Suppressor macrophage treated with lipopolysaccharide for 4 hours (primary cell): Measurements from ENCODE around the gene BEGAIN.

Source experiments
- DNase-seq: peaks from one replicate; pipeline ENCODE4 v3.0.0-alpha.2; 2020

The BEGAIN gene

GRCh38 chr14:100615736-100616695 lies 28.8 kb upstream of the BEGAIN start:
- no peak for DNase-seq

DNA sequence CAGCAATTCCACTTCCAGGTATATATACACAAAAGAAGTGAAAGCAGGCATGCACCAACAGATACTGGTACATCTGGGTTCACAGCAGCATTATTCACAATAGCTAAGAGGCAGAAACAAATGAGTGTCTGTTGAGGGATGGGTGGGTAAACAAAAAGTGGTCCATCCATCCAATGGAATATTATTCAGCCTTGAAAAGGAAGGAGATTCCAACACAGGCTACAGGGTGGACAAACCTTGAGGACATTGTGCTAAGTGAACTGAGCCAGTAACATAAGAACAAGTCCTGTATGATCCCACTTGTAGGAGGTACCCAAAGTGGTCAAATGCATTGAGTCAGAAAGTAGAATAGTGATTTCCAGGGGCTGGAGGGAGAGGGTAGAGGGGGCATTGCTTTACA lies 27.6 kb upstream of the BEGAIN start:
- DNase-seq = no peak

DNA sequence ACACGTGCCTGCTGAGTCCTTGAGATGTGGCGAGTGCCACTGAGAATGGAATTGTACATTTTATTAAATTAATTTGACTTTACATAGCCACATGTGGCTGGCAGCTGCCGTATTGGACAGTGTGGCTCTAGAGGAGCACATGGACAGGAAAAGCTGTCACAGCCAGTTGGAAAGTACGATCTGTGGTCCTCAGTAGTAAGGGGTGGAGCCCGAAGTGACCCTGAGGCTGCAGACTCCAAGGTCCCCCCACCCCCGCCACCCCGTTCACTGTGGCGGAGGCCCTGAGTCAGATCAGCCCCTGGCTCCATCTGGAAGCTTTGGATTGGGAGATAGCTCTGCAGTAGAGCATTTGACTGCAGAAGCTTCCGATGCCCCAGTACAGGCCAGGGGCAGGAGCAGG lies 25.8 kb upstream of the BEGAIN start:
- no peak for DNase-seq

DNA sequence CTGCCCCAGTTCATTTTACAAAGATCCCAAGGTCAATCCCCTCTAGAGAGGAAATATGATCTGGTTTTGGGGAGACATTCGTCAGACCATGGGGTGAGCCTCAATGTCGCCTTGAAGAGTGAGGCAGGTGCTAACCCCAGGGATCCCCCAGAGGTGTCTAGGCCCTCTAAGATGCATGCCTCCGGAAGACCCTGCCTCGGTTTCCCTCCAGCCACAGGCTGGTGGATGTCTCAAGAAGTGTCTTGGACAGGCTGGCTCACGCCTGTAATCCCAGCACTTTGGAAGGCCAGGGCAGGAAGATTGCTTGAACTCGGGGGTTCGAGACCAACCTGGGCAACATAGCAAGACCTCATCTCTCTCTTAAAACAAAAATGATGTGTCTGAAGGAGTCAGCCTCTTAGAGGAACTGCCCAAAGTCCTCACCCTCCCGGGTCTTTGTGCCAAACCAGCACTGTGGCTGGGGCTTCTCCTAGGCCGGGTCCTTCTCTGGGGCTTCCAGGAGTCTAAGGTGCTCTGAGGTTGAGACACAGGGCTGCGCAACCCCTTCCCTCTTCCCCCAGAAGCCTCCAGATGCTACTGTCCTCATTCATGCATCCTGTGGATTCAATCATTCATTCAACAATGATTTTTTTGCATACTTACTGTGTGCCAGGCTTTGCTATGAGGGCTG lies 24.7 kb upstream of the BEGAIN start:
- DNase-seq = no peak

DNA sequence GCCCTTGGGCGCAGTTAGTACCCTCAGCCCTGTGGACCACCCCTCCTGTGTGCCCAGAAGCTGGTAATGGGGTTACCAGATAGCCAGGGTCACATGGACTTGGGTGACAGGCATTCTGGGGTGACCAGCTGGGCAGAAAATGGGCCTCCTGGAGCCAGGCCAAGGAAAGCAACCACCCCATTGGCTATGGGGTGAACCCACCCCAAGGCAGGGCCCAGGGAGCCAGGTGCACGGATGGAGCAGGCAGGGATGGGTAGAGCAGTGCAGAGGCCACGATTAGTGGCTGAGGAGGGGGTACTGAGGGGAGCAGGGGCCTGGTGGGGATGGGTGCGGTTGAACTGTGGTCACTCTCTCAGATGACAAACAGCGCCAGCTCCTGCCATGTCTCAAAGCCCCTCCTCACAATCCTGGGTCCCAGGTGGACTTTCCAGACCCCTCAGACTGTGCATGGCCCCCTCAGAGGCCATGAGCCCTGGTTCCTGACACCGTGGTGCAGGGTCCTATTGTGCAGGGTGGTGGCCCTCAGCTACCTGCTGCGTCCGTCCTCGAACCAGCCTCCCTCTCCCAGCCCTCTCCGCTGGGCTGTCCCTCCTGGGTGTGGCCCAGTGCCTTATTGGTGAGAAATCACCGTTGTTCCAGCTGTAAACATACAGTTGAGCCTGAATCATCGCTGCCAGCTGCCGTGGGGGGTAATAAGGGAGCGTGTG lies 23.4 kb upstream of the BEGAIN start:
- DNase-seq = no peak

- no peak for DNase-seq
Observed at GRCh38 chr14:100609941-100610391, 22.7 kb upstream of the BEGAIN start.

DNA sequence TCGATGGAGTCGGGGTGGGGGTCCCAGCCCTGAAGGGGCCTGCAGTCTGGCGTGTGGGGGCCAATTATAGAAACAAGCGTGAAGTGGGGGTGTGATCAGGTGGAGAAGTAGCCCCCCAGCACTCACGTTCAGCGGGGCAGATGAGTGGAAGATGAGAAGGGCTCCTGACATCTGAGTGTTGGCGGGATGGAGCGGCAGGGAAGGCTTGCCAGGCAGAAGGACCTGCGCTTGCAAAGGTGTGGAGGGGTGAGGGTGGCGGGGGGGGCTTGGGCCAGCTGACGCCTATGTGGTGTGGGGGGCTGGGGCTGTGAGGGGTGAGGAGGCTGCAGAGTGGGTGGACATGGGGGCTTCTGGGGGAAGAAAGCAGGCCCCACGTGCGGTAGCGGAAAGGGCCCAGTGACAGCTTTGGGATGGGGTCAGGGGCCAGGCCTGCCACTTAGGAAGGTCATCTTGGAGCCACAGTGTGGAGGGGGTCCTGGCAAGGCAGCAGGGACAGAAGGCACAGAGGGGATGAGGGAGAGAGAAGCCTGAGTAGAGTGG lies 22.2 kb upstream of the BEGAIN start:
- DNase-seq = no peak

DNA sequence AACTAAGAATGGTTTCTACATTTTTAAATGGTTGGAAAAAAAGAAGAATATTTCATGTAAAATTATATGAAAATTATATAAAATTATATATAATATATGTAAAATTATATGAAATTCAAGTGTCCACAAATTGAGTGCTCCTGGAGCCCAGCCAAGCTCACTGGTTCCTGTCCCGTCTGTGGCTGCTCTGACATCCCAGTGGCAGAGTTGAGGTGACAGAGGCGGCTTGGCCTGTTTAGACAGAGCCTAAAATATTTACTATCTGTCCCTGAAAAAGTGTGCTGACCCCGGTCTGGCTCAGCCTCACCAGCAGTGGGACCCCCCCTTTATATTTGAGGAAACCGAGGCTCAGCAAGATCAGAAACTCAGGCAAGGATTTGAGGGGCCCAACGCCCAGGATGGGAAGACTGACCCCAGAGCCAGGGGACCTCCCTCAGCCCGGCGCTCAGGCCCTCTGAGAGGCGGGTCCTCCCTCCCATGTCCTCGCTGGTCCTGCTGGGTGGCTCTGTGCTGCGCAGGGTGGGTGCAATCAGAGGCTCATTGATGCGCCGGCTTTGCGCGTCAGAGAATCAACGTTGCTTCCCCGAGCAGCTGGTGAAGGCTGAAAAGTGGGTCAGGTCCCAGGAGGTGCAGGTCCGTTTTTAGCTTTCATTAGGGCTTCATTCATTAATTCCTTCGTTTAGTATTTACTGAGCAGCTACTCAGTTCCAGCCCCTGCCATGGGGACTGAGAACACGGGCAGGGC lies 21.5 kb upstream of the BEGAIN start:
- no peak for DNase-seq

DNA sequence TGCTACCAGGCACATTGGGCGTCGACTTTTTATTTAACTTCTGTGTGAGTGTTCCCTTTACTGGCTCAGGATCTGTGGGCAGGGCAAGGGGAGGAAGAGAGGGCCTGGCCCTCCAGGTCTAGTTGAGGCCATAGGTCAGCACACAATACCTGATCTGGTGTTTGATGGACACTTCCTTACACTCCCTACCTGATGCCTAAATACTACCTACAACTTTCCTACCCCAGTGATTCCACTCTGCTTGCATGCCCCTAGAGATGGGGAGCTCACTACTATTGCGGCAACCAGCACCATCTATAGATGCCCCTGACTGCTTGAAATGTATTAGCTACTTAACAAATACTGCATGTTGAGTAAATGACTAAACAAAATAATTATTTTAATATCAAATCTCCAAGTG lies 20.8 kb upstream of the BEGAIN start:
- no peak for DNase-seq

- DNase-seq = no peak
Observed at GRCh38 chr14:100607611-100607956, 20.4 kb upstream of the BEGAIN start.

DNA sequence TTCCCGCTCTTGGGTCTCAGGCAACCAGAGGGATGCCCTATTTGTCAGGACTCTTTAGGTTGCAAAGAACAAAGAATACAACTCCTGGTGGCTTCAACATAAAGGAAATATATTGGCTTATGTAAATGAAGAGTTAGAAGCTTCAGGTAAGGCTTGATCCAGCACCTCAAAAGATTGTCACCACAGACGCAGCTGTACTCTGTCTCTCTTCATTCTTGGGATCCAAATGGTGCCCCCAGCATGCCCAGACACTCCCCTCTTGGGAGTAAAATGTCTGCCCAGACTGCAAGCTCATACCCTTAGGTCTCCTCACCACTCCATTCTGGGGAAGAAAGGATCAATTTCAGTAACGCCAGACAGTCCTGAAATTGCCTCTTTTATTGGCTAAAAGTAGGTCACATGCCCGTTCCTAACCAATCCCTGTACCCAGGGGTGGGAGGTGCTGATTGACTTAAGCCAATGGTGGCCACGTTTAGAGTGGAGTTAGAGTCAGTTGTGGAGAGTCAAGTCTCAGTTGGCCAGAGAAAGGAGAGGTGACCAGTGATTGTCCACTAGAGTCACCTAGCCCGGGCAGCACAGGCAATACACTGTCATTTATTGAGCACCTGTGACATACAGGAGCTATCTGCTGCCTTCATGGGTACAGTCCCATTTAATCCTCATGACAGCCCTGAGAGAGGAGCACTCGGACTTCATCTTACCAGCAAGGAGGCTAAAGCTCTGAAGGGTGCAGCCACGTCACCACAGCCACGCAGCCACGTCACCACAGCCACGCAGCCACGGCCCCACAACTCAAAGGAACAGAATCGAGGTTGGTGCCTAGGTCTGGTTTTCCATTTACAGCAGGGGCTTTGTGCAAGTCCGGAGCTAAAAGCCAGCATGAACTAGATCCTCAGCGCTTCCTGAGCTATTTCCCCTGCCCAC lies 19.7 kb upstream of the BEGAIN start:
- no peak for DNase-seq

DNA sequence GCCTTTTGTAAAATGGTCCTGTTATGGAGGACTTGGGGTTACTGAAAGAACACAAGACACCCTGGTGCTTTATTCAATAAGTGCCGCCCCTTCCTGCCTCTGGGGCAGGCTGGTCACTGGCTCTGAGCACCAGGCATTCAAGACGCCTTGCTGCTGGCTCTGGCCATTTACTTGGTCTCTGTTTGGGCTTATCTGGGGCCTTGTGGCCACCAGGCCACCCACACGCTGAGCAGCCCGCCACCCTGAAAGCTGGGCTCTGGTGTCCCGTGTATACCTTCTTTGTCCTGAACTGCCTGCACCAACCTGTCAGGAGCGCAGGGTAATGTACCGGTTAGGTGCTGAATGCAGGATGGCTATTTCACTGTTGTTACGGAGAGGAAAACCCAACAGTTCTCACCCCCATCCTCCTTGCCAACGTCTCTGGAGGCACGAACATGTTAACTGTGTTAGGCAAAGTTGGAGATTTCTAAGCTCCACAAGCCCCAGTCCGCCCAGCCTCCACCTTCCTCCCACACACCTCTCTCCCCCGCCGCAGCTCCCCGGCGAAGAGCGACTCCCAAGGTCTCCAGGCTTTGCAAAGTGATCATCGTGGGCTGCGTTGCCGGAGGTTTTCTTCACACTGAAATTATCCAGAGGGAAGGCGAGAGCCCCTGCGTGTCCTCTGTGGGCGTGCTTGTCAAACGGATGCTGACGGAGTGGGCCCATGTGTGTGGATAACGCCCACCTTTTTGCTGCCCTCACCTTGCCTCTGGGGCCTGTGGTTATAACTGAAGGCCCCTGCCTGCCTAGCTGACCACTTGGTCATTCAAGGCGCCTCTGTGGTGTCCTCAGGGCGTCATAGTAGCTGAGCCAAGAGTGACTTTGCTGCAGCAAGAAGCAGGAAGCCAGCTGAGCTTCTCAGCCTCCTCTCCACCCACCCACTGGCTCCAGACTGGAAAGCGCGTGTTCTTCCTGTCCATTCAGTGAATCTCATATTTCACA lies 18.8 kb upstream of the BEGAIN start:
- no peak for DNase-seq

DNA sequence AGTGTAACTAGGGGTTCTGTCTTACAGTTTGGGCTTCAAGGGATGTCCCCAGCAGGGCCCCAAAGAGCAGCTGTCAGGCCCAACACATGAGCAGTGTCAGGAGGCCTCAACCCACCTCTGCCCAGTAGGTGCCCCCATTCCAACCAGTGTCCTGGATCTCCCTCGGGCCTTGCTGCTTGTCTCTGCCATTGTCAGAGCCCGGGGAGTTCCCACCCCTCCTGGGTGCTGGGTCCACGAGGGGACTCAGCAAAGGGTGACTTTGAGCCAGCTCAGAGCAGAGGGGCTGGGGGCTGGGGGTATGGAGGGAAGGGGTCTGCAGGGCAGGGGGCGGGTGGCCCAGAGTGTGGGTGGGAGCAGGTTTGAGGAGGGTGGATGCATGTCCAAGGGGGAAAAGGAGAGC lies 18.0 kb upstream of the BEGAIN start:
- no peak for DNase-seq

- no peak for DNase-seq
Observed at GRCh38 chr14:100604709-100605108, 17.5 kb upstream of the BEGAIN start.

DNA sequence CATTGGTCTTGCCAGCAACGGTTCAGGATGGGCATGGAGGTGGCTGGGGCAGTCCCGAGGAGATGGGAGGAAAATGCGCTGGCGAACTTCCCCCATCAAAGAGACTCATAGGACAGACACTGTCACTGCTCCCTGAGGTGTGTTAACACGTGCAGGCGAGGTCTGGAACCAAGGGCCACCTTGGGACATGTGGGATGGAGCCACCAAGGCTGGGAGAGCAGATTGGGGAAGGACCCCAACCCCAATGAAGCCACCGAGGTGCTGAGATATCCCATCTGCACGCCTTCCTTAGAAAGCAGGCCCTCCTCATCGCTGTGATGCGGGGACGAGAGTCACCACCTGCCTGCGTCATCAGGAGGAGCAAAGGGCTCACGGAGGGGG lies 16.9 kb upstream of the BEGAIN start:
- no peak for DNase-seq

DNA sequence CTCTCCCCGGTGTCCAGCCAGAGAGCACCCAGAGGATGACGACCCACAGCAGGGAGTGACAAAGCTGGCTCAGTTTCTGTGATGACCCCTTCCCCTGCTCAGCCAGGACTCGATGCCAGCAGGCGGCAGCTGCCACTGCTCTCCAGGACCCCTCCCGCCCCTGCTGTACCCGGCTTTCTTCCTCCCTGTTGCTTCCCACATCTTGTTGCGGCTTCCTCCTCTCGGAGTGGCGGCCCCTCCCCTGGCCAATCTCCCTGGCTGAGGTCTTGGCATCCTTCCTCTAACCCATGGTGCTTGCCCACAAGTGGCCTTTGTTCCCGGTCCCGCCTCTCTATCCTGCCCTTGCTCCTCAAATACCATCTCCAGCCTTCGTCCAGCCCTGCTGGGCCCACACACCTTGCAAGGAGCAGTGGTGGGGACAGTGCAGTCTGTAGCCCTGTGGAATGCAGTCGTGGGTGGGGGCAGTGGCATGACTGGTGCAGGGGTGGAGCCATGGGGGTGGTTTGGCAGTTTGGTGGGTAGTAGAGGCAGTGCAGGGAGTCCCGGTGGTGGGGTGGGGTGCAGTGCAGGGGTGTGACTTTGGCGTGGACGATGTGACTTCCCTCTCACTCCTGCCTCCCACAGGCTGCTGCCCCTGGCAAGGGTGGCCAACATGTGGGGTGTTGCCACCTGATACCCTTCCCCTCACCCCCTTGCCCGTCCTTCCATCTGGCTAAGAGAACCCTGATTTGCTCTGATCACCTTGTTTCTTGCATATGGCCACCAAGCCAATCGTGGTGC lies 16.3 kb upstream of the BEGAIN start:
- no peak for DNase-seq

DNA sequence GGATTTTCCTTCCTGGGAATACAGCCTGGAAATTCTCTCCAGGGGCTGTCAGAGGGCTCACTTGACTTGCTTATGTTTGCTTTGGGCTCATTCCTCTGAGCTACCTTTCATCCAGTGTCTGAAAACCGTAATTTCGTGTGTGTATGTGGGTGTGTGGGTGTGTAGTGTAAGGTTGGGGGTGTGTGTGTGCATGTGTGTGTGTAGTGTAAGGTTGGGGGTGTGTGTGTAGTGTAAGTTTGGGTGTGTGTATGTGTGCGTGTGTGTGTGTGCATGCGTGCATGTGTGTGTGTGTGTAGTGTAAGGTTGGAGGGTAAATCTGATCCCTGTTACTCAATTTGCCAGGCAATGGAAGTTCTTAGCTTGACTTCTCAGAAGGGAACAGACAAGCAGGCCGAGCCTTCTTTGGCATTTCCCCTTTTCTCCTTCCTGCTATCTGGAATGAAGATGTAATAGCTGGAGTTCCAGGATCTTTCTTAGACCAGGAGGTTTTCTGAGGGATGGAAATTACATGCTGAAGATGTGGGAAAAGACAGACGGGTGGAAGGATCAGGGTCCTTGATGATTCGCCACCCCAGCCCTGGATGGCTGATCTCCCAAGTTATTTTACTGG lies 15.5 kb upstream of the BEGAIN start:
- peak; percentile 25 for DNase-seq

DNA sequence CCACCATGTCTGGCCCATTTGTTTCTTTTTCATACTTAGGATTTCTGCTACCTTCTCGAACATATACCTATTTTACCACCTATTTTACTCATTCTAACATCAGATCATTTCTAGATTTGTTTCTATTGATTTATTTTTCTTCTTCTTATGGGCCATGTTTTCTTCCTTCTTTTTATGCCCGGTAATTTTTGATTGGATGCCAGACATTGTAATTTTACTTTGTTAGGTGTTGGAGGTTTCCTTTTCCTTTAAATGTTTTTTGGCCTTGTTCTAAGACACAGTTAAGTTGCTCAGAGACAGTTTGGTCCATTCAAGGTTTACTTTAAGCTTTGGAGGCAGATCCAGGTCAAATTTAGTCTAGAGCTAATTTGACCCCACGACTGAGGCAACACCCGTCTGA lies 14.7 kb upstream of the BEGAIN start:
- DNase-seq = no peak

DNA sequence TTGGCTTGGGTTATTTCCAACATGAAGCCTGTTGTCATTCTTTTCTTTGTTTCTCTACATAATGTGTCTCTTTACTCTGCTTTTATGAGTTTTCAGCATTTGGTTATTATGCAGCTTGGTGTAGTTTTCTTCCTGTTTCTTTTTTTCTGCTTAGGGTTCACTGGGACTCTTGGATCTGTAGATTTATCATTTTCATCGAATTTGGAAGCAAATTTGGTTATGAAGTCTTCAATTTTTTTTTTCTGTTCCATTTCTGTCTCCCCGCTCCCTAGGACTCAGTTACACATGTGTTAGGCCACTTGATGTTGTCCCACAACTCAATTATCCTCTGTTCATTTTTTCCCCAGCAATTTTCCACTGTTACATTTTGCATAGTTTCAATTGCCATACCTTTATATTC lies 13.8 kb upstream of the BEGAIN start:
- no peak for DNase-seq
